Smooth muscle cell (in vitro differentiated cells): Measurements from ENCODE around the gene TAT. TPM values are rescaled to one million over a fixed set of nuclear protein-coding genes. Genes with fewer than 3 reads are reported as not detected.
A peak's percentile ranks its signal among the peaks of the same experiment; 100 is the strongest.

Source experiments
- DNase-seq: peaks from one replicate; lab custom pipeline; 2025; ENCODE audit not compliant: unreplicated experiment; lab: John Stamatoyannopoulos, UW
- H2AFZ ChIP-seq: fragments of 200-600 bp; sonication (generic); 2 replicates; pipeline ENCODE4 v1.6.0; 2016; ENCODE audit warnings: antibody characterized with exemption, low read depth, mild to moderate bottlenecking
- H3F3A ChIP-seq: fragments of 200-600 bp; sonication (generic); 2 replicates; pipeline ENCODE4 v1.6.0; 2017; ENCODE audit warnings: antibody characterized with exemption, low read depth
- H3K27ac ChIP-seq: fragments of 200-600 bp; sonication (generic); 2 replicates; pipeline ENCODE4 v1.5.1; 2016; ENCODE audit warnings: low read depth, mild to moderate bottlenecking
- H3K27me3 ChIP-seq: fragments of 200-600 bp; sonication (generic); 2 replicates; pipeline ENCODE4 v1.6.1; 2016; ENCODE audit warnings: low read depth, mild to moderate bottlenecking
- H3K36me3 ChIP-seq: fragments of 200-600 bp; sonication (generic); 2 replicates; pipeline ENCODE4 v1.5.1; 2016; ENCODE audit warnings: low read depth
- H3K4me1 ChIP-seq: fragments of 200-600 bp; sonication (generic); 2 replicates; pipeline ENCODE4 v1.5.1; 2016; ENCODE audit warnings: low read depth
- H3K4me2 ChIP-seq: fragments of 200-600 bp; sonication (generic); 2 replicates; pipeline ENCODE4 v1.6.0; 2016; ENCODE audit warnings: mild to moderate bottlenecking
- H3K4me3 ChIP-seq: fragments of 200-600 bp; sonication (generic); 2 replicates; pipeline ENCODE4 v1.5.1; 2016; ENCODE audit warnings: mild to moderate bottlenecking
- H3K79me2 ChIP-seq: fragments of 200-600 bp; sonication (generic); 2 replicates; pipeline ENCODE4 v1.6.0; 2016; ENCODE audit warnings: low read depth, mild to moderate bottlenecking
- H3K9ac ChIP-seq: fragments of 200-600 bp; sonication (generic); 2 replicates; pipeline ENCODE4 v1.6.0; 2016; ENCODE audit warnings: low read depth
- H3K9me3 ChIP-seq: fragments of 200-600 bp; sonication (generic); replicated peaks from 2 replicates; pipeline ENCODE4 v1.5.1; 2016; ENCODE audit warnings: low read depth
- H4K20me1 ChIP-seq: fragments of 200-600 bp; sonication (generic); 2 replicates; pipeline ENCODE4 v1.6.0; 2016; ENCODE audit warnings: low read depth
- WGBS: methylation state at CpG from one replicate; pipeline ENCODE4 v1.1.7; 2016; ENCODE audit warnings: low lambda C conversion rate; 5-methylcytosine and 5-hydroxymethylcytosine counted together
- polyA plus RNA-seq: library from polyadenylated mRNA; unstranded; fragments of >200 nt; fragmentation: Nextera tagmentation; extraction: Ambion mirVana; gene quantifications from 2 replicates; pipeline ENCODE4 v1.2.1, GENCODE V29; 2016
- total RNA-seq: library from RNA; depleted of rRNA; stranded (reverse); fragments of >200 nt; gene quantifications from 2 replicates; pipeline ENCODE4 v1.2.3, GENCODE V29; 2014
- TF ChIP-seq, protein P1 (sequence below): fragments of 200-600 bp; sonication (generic); IDR thresholded peaks from 2 replicates; pipeline ENCODE4 v1.5.1; 2017; ENCODE audit warnings: borderline replicate concordance, mild to moderate bottlenecking, antibody characterized with exemption; ENCODE audit not compliant: insufficient read depth, poor library complexity, severe bottlenecking

TAT gene
- total and polyA plus RNA-seq, 2 experiments from 2014 or later = not detected

- Histone ChIP-seq H3K4me3 (no peak overlapping the region), H4K20me1 (no peaks in the 10 kb centered on the region), H3K4me2 (peak overlapping the region; percentile 79), H3F3A (no peaks in the 10 kb centered on the region), H3K4me1 (no peaks in the 10 kb centered on the region), H3K27ac (no peak overlapping the region), H3K79me2 (no peaks in the 10 kb centered on the region), H2AFZ (no peak overlapping the region), H3K27me3 (no peaks in the 10 kb centered on the region), H3K36me3 (no peaks in the 10 kb centered on the region), H3K9ac (no peak overlapping the region), H3K9me3 (no peaks in the 10 kb centered on the region)
- 28% methylated on average over 19 of the region's 19 CpGs for WGBS
- DNase-seq = peak; percentile 24
- TF ChIP-seq, protein P1, sequence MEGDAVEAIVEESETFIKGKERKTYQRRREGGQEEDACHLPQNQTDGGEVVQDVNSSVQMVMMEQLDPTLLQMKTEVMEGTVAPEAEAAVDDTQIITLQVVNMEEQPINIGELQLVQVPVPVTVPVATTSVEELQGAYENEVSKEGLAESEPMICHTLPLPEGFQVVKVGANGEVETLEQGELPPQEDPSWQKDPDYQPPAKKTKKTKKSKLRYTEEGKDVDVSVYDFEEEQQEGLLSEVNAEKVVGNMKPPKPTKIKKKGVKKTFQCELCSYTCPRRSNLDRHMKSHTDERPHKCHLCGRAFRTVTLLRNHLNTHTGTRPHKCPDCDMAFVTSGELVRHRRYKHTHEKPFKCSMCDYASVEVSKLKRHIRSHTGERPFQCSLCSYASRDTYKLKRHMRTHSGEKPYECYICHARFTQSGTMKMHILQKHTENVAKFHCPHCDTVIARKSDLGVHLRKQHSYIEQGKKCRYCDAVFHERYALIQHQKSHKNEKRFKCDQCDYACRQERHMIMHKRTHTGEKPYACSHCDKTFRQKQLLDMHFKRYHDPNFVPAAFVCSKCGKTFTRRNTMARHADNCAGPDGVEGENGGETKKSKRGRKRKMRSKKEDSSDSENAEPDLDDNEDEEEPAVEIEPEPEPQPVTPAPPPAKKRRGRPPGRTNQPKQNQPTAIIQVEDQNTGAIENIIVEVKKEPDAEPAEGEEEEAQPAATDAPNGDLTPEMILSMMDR = peak; percentile 88
These were observed 34.3 kb upstream of the TAT start for GRCh38 chr16:71610936-71611871.

GRCh38 chr16:71610447-71610846, 33.6 kb upstream of the TAT start:
- no peaks in the 10 kb centered on the region for H3K4me1 ChIP-seq
- H3K79me2 ChIP-seq = no peaks in the 10 kb centered on the region
- no peaks in the 10 kb centered on the region for H3F3A ChIP-seq
- no peaks in the 10 kb centered on the region for H3K9me3 ChIP-seq
- H3K36me3 ChIP-seq = no peaks in the 10 kb centered on the region
- H3K4me2 ChIP-seq = peak overlapping the region; percentile 79
- no peak overlapping the region for H3K9ac ChIP-seq
- H3K27me3 ChIP-seq = no peaks in the 10 kb centered on the region
- no peak overlapping the region for H3K27ac ChIP-seq
- no peaks in the 10 kb centered on the region for H4K20me1 ChIP-seq
- H3K4me3 ChIP-seq = no peak overlapping the region
- TF ChIP-seq, protein P1 = no peak
- 88% methylated on average over 4 of the region's 4 CpGs for WGBS
- no peak for DNase-seq
- H2AFZ ChIP-seq = no peak overlapping the region

GRCh38 chr16:71609066-71609465, 32.2 kb upstream of the TAT start:
- TF ChIP-seq, protein P1 = no peak
- H3K9ac ChIP-seq = no peak overlapping the region
- H3K36me3 ChIP-seq = no peaks in the 10 kb centered on the region
- H3K27ac ChIP-seq = no peak overlapping the region
- no peaks in the 10 kb centered on the region for H3K79me2 ChIP-seq
- no peaks in the 10 kb centered on the region for H3K27me3 ChIP-seq
- H3K4me1 ChIP-seq = no peaks in the 10 kb centered on the region
- WGBS = 51% methylated on average over 2 of the region's 2 CpGs
- no peak overlapping the region for H2AFZ ChIP-seq
- H4K20me1 ChIP-seq = no peaks in the 10 kb centered on the region
- no peak for DNase-seq
- H3K4me3 ChIP-seq = no peak overlapping the region
- H3K4me2 ChIP-seq = no peak overlapping the region
- no peaks in the 10 kb centered on the region for H3K9me3 ChIP-seq
- no peaks in the 10 kb centered on the region for H3F3A ChIP-seq
